Stimulated activated naive B cell treated with anti-CD40 and anti-IgM and Interleukin-4, amounts not matched to agents 10 μg/mL and 1 μg/mL and 100 μg/mL, for 72 hours (primary cell): Measurements from ENCODE around the gene RFTN1.

Experiments
- ATAC-seq, 2 donors: fragments of 150-1000 bp; cut with Tn5 transposase; replicated peaks; 2 replicates each; pipeline ENCODE4 v1.10.0; 2021; ENCODE audit warnings: moderate library complexity in 1 of 2
- DNase-seq: peaks from one replicate; pipeline ENCODE4 v3.0.0; 2021
- H3K27ac Mint-ChIP-seq: one replicate; pipeline ENCODE4 v1.8.0; 2022; ENCODE audit warnings: mild to moderate bottlenecking, mixed read lengths
- H3K27me3 Mint-ChIP-seq, 2 donors: one replicate each; pipeline ENCODE4 v1.8.0; 2022; ENCODE audit warnings: mixed read lengths in 2 of 2
- H3K36me3 Mint-ChIP-seq, 2 donors: one replicate each; pipeline ENCODE4 v1.8.0; 2022; ENCODE audit warnings: mixed read lengths in 2 of 2, mild to moderate bottlenecking in 1 of 2
- H3K4me1 Mint-ChIP-seq, 2 donors: one replicate each; pipeline ENCODE4 v1.8.0; 2022; ENCODE audit warnings: mixed read lengths in 2 of 2, mild to moderate bottlenecking in 1 of 2
- H3K4me3 Mint-ChIP-seq, 2 donors: one replicate each; pipeline ENCODE4 v1.8.0; 2022; ENCODE audit warnings: mild to moderate bottlenecking in 2 of 2, mixed read lengths in 2 of 2, moderate library complexity in 1 of 2
- H3K9me3 Mint-ChIP-seq, 2 donors: one replicate each; pipeline ENCODE4 v1.8.0; 2022; ENCODE audit warnings: mixed read lengths in 2 of 2, mild to moderate bottlenecking in 1 of 2

Gene RFTN1

GRCh38 chr3:16298891-16299290 is 214.6 kb downstream of the RFTN1 start:
- Mint-ChIP-seq H3K4me1 (peaks cover 39 to 42% of the 10 kb centered on the region in 2 donors), H3K27me3 (no peaks in the 10 kb centered on the region), H3K9me3 (no peaks in the 10 kb centered on the region), H3K4me3 (no peak overlapping the region), H3K36me3 (peaks cover 34 to 71% of the 10 kb centered on the region in 2 donors), H3K27ac (no peak overlapping the region)
- ATAC-seq (no peak), DNase-seq (no peak)

DNA sequence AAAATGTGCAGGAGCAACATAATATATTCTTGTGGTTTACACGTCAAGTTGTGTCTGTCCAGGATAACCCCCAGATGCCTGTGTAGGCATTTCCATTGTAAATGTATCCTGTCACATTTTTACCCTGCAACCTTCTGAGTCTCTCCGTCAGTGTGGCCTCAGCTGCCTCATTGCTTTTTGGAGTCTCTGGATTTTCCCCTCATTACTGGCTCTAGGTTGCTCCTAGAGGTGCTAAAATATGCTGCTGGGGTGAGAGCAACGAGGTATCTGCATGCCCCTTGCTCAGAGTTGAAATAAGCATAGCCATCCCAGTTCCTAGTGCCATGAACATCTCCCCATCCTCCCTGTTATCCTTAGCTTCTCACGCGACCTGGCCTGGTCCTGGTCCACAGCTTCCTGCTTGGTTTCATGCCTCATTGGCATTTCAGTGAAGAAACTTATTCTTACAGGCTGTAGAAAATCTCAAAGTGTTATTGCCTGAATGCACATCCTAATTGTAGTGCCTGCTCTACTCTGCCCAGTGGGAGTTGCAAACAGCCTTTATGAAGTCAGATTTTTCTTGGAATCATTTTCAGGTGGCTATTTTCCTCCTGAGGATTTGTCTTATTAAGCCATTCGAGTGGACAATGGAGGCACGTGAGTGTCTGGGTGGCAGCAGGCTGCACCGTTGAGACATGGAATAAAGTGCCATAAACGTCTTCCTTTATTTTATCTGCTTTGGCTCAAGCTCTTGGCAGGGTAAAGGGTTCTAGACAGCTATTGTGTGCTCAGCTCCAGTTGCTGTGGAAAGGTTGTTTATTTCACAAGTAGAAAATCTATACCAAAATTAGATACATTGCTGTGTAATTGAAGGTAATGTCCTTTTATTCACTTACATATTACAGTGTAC is 215.3 kb downstream of the RFTN1 start:
- H3K9me3 Mint-ChIP-seq, result no peaks in the 10 kb centered on the region
- H3K27ac Mint-ChIP-seq, result peak overlapping the region; percentile 26
- no peak for DNase-seq
- peak overlapping the region in 1 of 2 donors; percentile 51 for H3K4me3 Mint-ChIP-seq
- no peak for ATAC-seq
- H3K36me3 Mint-ChIP-seq, result peaks cover 38 to 75% of the 10 kb centered on the region in 2 donors
- H3K27me3 Mint-ChIP-seq, result no peaks in the 10 kb centered on the region
- peaks cover 38 to 42% of the 10 kb centered on the region in 2 donors for H3K4me1 Mint-ChIP-seq

DNA sequence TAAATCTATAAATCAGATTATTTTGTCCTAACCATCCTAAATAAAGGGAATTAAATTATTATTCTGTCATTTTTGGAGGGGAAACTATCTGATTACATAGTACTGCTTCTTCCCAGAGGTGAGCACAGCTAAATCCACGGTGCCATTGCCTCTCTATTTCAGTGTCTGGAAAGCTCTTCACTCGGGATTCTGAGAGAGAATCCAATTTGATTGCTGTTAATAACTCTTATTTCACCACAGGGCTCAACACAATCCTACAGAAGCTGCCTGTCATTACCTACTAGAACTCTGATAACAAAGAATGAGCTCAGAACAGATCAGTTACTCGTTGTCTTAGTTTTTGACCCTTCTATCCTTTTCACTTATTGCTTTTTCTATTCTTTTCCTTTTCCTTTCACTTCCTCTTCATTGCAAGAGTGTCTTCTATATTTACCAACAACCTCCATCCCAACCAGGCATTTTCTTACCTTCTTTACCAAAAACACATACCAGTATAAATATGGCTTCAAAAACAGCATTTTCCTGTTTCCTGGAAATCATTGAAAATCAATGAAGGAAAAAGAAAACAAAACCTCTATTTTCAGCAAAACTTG is 218.1 kb downstream of the RFTN1 start:
- peaks cover 29 to 35% of the 10 kb centered on the region in 2 donors for H3K4me1 Mint-ChIP-seq
- ATAC-seq (no peak), DNase-seq (no peak)
- H3K27ac Mint-ChIP-seq, result peak overlapping the region; percentile 0
- H3K27me3 Mint-ChIP-seq, result no peaks in the 10 kb centered on the region
- H3K9me3 Mint-ChIP-seq, result no peaks in the 10 kb centered on the region
- H3K36me3 Mint-ChIP-seq, result peaks cover 39 to 66% of the 10 kb centered on the region in 2 donors
- peak overlapping the region in 1 of 2 donors; percentile 0 for H3K4me3 Mint-ChIP-seq

DNA sequence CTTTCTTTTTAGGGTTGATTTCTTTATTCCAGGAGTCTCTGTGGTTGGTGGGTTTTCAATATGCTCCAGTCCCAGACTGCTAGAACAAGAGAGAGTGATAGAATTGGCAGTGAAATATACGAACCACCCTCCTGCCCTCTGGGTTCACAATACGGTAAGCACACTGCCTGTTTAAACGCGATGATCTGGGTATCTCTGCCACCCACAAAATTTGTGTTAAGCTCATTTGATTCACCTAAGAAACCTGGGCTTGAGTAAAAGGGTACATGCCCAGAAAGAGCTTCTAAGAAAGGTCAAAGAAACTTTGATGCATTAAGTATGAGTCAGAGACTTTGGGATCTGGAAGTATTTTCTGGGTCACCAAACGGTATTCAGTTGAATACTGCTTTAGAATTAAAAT is 218.7 kb downstream of the RFTN1 start:
- no peak overlapping the region for H3K27ac Mint-ChIP-seq
- H3K9me3 Mint-ChIP-seq, result no peaks in the 10 kb centered on the region
- peaks cover 27 to 35% of the 10 kb centered on the region in 2 donors for H3K4me1 Mint-ChIP-seq
- no peaks in the 10 kb centered on the region for H3K27me3 Mint-ChIP-seq
- H3K4me3 Mint-ChIP-seq, result no peak overlapping the region
- ATAC-seq (no peak), DNase-seq (no peak)
- peaks cover 39 to 68% of the 10 kb centered on the region in 2 donors for H3K36me3 Mint-ChIP-seq

- Mint-ChIP-seq H3K27me3 (no peaks in the 10 kb centered on the region), H3K4me1 (peaks cover 26 to 44% of the 10 kb centered on the region in 2 donors), H3K27ac (peak overlapping the region; percentile 51), H3K36me3 (peaks cover 29 to 56% of the 10 kb centered on the region in 2 donors), H3K4me3 (peak overlapping the region in 1 of 2 donors; percentile 21), H3K9me3 (no peaks in the 10 kb centered on the region)
- ATAC-seq (peak; percentile 32 to 49), DNase-seq (no peak)
Observed at GRCh38 chr3:16290827-16291196, 222.7 kb downstream of the RFTN1 start.

DNA sequence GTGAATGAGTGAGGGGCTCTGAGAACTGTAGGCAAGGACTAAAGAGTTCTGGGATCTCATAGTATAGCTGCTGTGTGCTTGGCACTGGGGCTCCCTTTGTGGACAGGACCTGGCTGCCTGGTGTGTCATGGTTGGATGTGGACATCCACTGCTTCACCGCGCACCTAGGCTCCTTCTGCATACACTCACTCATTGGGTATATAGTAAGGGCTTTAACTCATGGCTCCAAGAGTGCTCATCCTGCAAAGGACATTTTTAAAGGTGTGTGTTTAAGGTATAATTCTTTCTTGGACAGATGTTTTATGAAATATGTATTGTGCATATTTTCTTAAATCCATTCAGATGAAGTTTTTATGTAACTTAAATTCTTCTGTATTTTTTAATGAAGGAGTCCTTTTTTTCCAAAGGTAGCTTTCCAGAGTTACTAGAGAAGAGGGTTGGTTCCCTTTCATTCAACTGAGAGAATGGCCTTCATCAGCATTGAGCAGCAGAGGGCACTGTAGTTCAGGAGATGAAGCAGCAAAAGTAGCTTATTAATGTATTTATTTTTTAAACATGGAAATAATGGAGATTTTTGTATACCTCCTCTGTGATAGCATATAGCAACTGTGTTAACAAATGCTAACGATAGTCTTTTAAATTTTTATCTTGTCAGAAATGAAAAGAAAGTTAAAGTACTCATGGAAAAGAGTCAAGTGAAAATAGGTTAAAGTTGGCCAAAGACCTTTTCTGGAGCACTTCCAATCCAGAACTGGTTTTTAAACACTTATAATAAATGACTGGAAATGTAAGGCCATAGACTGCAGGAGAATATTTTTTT is 223.3 kb downstream of the RFTN1 start:
- peak overlapping the region in 1 of 2 donors; percentile 21 for H3K4me3 Mint-ChIP-seq
- ATAC-seq, result peak; percentile 45 to 63
- peaks cover 20 to 38% of the 10 kb centered on the region in 2 donors for H3K4me1 Mint-ChIP-seq
- H3K36me3 Mint-ChIP-seq, result peaks cover 24 to 52% of the 10 kb centered on the region in 2 donors
- no peak for DNase-seq
- H3K27me3 Mint-ChIP-seq, result no peaks in the 10 kb centered on the region
- peak overlapping the region; percentile 51 for H3K27ac Mint-ChIP-seq
- H3K9me3 Mint-ChIP-seq, result no peaks in the 10 kb centered on the region

GRCh38 chr3:16289144-16289889 is 224.2 kb downstream of the RFTN1 start:
- Mint-ChIP-seq H3K36me3 (peaks cover 31 to 52% of the 10 kb centered on the region in 2 donors), H3K4me3 (no peak overlapping the region), H3K27me3 (no peaks in the 10 kb centered on the region), H3K4me1 (peaks cover 20 to 38% of the 10 kb centered on the region in 2 donors), H3K9me3 (no peaks in the 10 kb centered on the region), H3K27ac (peak overlapping the region; percentile 20)
- DNase-seq (no peak), ATAC-seq (no peak)

GRCh38 chr3:16288664-16289063 is 224.8 kb downstream of the RFTN1 start:
- Mint-ChIP-seq H3K27ac (peak overlapping the region; percentile 3), H3K36me3 (peaks cover 29 to 48% of the 10 kb centered on the region in 2 donors), H3K4me3 (no peak overlapping the region), H3K27me3 (no peaks in the 10 kb centered on the region), H3K9me3 (no peaks in the 10 kb centered on the region), H3K4me1 (peaks cover 20 to 38% of the 10 kb centered on the region in 2 donors)
- ATAC-seq, result no peak
- no peak for DNase-seq

GRCh38 chr3:16286751-16287543 is 226.6 kb downstream of the RFTN1 start:
- DNase-seq, result no peak
- no peaks in the 10 kb centered on the region for H3K9me3 Mint-ChIP-seq
- H3K27me3 Mint-ChIP-seq, result no peaks in the 10 kb centered on the region
- H3K4me1 Mint-ChIP-seq, result peaks cover 20 to 38% of the 10 kb centered on the region in 2 donors
- ATAC-seq, result peak; percentile 44 to 63
- no peak overlapping the region for H3K4me3 Mint-ChIP-seq
- peak overlapping the region; percentile 52 for H3K27ac Mint-ChIP-seq
- peaks cover 31 to 54% of the 10 kb centered on the region in 2 donors for H3K36me3 Mint-ChIP-seq

- Mint-ChIP-seq H3K27ac (no peak overlapping the region), H3K9me3 (no peaks in the 10 kb centered on the region), H3K4me1 (peaks cover 16 to 34% of the 10 kb centered on the region in 2 donors), H3K36me3 (peaks cover 31 to 54% of the 10 kb centered on the region in 2 donors), H3K4me3 (no peak overlapping the region), H3K27me3 (no peaks in the 10 kb centered on the region)
- no peak for DNase-seq
- peak in 1 of 2 donors; percentile 77 for ATAC-seq
Observed at GRCh38 chr3:16286161-16286560, 227.3 kb downstream of the RFTN1 start.

DNA sequence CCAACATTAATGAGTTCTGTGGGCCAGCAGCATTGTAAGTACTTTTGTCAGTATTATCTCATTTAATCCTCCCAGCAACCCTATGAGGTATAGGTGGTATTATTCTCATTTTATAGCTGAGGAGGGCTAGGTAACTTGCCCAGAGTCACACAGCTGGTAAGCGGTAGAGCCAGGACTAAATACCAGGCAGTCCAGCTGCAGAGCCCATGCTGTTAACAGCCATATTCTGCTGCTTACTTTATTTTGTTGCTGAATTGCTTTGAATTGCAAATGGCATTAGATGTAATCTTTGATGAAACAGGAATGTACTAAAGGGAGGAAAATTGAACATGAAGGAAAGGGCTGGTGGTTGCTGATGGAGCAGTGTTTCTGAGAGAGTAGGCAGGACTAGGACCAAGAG is 228.9 kb downstream of the RFTN1 start:
- ATAC-seq (no peak), DNase-seq (no peak)
- Mint-ChIP-seq H3K4me3 (no peak overlapping the region), H3K4me1 (peaks cover 11 to 18% of the 10 kb centered on the region in 2 donors), H3K36me3 (peaks cover 31 to 45% of the 10 kb centered on the region in 2 donors), H3K27ac (peak overlapping the region; percentile 47), H3K9me3 (no peaks in the 10 kb centered on the region), H3K27me3 (no peaks in the 10 kb centered on the region)

DNA sequence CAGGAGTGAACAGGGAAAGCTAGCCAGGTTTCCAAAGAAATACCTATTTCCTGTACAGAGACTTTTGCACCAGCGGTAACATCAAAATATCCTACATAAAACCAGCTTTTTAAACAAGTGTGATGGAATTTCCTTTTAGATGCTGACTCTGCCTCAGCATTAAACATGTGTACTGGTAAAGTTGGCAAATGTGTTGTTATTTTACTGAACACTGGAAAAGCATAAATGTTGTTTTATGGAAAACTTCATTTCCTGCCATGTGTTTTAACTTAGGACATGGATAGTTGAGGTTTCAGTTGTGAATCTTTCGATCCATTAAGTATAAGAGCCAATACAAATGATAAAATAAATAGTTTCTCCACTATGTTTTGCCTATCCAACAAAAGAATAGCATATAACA is 232.8 kb downstream of the RFTN1 start:
- Mint-ChIP-seq H3K4me1 (peaks cover 0 to 3% of the 10 kb centered on the region in 2 donors), H3K36me3 (peaks cover 31 to 40% of the 10 kb centered on the region in 2 donors), H3K4me3 (no peak overlapping the region), H3K27me3 (no peaks in the 10 kb centered on the region), H3K9me3 (no peaks in the 10 kb centered on the region), H3K27ac (no peak overlapping the region)
- DNase-seq, result no peak
- no peak for ATAC-seq
